Breast epithelium (tissue), 4 donors: Measurements from ENCODE around the gene TLX3. TPM values are rescaled to one million over a fixed set of nuclear protein-coding genes. Genes with fewer than 3 reads are reported as not detected.
"Not testable (repeated sequence)": the region's sequence is repeated elsewhere in the genome, so short reads cannot be mapped to it uniquely, and the experiment has no call there.

Experiments used
- DNase-seq, 2 donors: peaks; one replicate each; pipeline ENCODE4 v3.0.0-alpha.2; 2019; ENCODE audit warnings: low spot score in 2 of 2
- H3K27ac ChIP-seq, 2 donors: fragments of 200-600 bp; sonication (generic) in 1 of 2; one replicate each; pipeline ENCODE4 v1.5.1; 2016 to 2019; ENCODE audit warnings: mild to moderate bottlenecking in 1 of 2
- H3K27me3 ChIP-seq, 2 donors: fragments of 200-600 bp; sonication (generic) in 1 of 2; one replicate each; pipeline versions ENCODE4 v1.5.1 to v1.6.0; 2017 to 2019; ENCODE audit warnings: control low read depth in 1 of 2, mild to moderate bottlenecking in 1 of 2
- H3K36me3 ChIP-seq: fragments of 200-600 bp; one replicate; pipeline ENCODE4 v1.5.1; 2019
- H3K4me1 ChIP-seq, 2 donors: fragments of 200-600 bp; sonication (generic); one replicate each; pipeline ENCODE4 v1.5.1; 2016 to 2019; ENCODE audit warnings: control low read depth in 1 of 2
- H3K4me3 ChIP-seq, 3 donors: fragments of 200-600 bp; sonication (generic); 1 replicate in 2 of 3; 2 replicates in 1 of 3; pipeline ENCODE4 v1.5.1; 2016 to 2019; ENCODE audit warnings: mild to moderate bottlenecking in 3 of 3, moderate library complexity in 2 of 3
- H3K9me3 ChIP-seq, 2 donors: fragments of 200-600 bp; sonication (generic) in 1 of 2; one replicate each; pipeline ENCODE4 v1.5.1; 2016 to 2019; ENCODE audit warnings: control low read depth in 1 of 2
- CTCF ChIP-seq, 3 donors: fragments of 450-650 bp; IDR thresholded peaks; one replicate each; pipeline ENCODE4 v1.5.1; 2016 to 2017; ENCODE audit warnings: antibody characterized with exemption in 3 of 3, mild to moderate bottlenecking in 3 of 3, moderate library complexity in 3 of 3
- POLR2A ChIP-seq: fragments of 450-650 bp; IDR thresholded peaks from one replicate; pipeline ENCODE4 v1.6.1; 2016; ENCODE audit warnings: antibody characterized with exemption, mild to moderate bottlenecking, moderate library complexity
- POLR2AphosphoS5 ChIP-seq, 3 donors: sonication (generic); formaldehyde crosslinking; IDR thresholded peaks; one replicate each; pipeline ENCODE4 v1.6.1; 2017; ENCODE audit warnings: antibody characterized with exemption in 3 of 3
- intact Hi-C: fragments of 100-400 bp; cut with DNase I; formaldehyde crosslinking; loops from one replicate; pipeline ENCODE4 v1.15.1; 2023; ENCODE audit warnings: low total_unique reads
- total RNA-seq, 3 donors: library from RNA; depleted of rRNA; stranded (reverse); fragments of >200 nt; gene quantifications; one replicate each; pipeline ENCODE4 v1.1.0, GENCODE V29; 2016

Gene TLX3
- total RNA-seq, 3 donors from 2014 or later: not detected

- intact Hi-C loops: no loop called here
- H3K4me1 ChIP-seq: no peaks in the 10 kb centered on the region
- no peak for DNase-seq
- H3K27me3 ChIP-seq: no peaks in the 10 kb centered on the region
- TF ChIP-seq CTCF (IDR thresholded peaks at IDR 0.05) (no peak), POLR2AphosphoS5 (IDR thresholded peaks at IDR 0.05) (no peak), POLR2A (no peak)
- H3K36me3 ChIP-seq: no peaks in the 10 kb centered on the region
- H3K9me3 ChIP-seq: no peaks in the 10 kb centered on the region
- no peak overlapping the region for H3K27ac ChIP-seq
- H3K4me3 ChIP-seq: no peak overlapping the region
Observed at GRCh38 chr5:171291371-171291770, 17.7 kb upstream of the TLX3 start.

GRCh38 chr5:171295299-171295698 is 13.7 kb upstream of the TLX3 start:
- no peaks in the 10 kb centered on the region for H3K27me3 ChIP-seq
- intact Hi-C loops: no loop called here
- no peaks in the 10 kb centered on the region for H3K4me1 ChIP-seq
- H3K36me3 ChIP-seq: no peaks in the 10 kb centered on the region
- no peaks in the 10 kb centered on the region for H3K9me3 ChIP-seq
- H3K4me3 ChIP-seq: no peak overlapping the region
- H3K27ac ChIP-seq: no peak overlapping the region
- TF ChIP-seq POLR2A (no peak), CTCF (IDR thresholded peaks at IDR 0.05) (no peak), POLR2AphosphoS5 (IDR thresholded peaks at IDR 0.05) (no peak)
- DNase-seq: no peak

- DNase-seq: no peak
- intact Hi-C loops: no loop called here
- Histone ChIP-seq H3K9me3 (no peaks in the 10 kb centered on the region), H3K4me1 (no peaks in the 10 kb centered on the region), H3K36me3 (no peaks in the 10 kb centered on the region), H3K27me3 (no peaks in the 10 kb centered on the region), H3K27ac (no peak overlapping the region), H3K4me3 (no peak overlapping the region)
- TF ChIP-seq CTCF (IDR thresholded peaks at IDR 0.05): no peak
- TF ChIP-seq POLR2A: no peak
- TF ChIP-seq POLR2AphosphoS5 (IDR thresholded peaks at IDR 0.05): no peak
Observed at GRCh38 chr5:171295801-171296200, 13.2 kb upstream of the TLX3 start.

- H3K27ac ChIP-seq, H3K9me3 ChIP-seq, H3K27me3 ChIP-seq, H3K36me3 ChIP-seq, H3K4me3 ChIP-seq, intact Hi-C loops, H3K4me1 ChIP-seq, DNase-seq: not testable (repeated sequence)
Observed at GRCh38 chr5:171297941-171298340, 11.1 kb upstream of the TLX3 start.

- peaks cover 0 to 4% of the 10 kb centered on the region in 2 donors for H3K27me3 ChIP-seq
- TF ChIP-seq CTCF (IDR thresholded peaks at IDR 0.05) (no peak), POLR2A (no peak), POLR2AphosphoS5 (IDR thresholded peaks at IDR 0.05) (no peak)
- H3K27ac ChIP-seq: no peak overlapping the region
- H3K4me3 ChIP-seq: no peak overlapping the region
- intact Hi-C loops: no loop called here
- H3K4me1 ChIP-seq: no peaks in the 10 kb centered on the region
- no peaks in the 10 kb centered on the region for H3K9me3 ChIP-seq
- DNase-seq: no peak
- no peaks in the 10 kb centered on the region for H3K36me3 ChIP-seq
Observed at GRCh38 chr5:171299228-171299627, 9.8 kb upstream of the TLX3 start.

- no peak for DNase-seq
- Histone ChIP-seq H3K27me3 (peaks cover 0 to 10% of the 10 kb centered on the region in 2 donors), H3K27ac (no peak overlapping the region), H3K9me3 (no peaks in the 10 kb centered on the region), H3K4me3 (no peak overlapping the region), H3K4me1 (no peaks in the 10 kb centered on the region), H3K36me3 (no peaks in the 10 kb centered on the region)
- intact Hi-C loops: no loop called here
- no peak for TF ChIP-seq CTCF (IDR thresholded peaks at IDR 0.05)
- TF ChIP-seq POLR2A: no peak
- TF ChIP-seq POLR2AphosphoS5 (IDR thresholded peaks at IDR 0.05): no peak
Observed at GRCh38 chr5:171299851-171300250, 9.2 kb upstream of the TLX3 start.
